Measurements from ENCODE around the gene PI16.
"Not testable (repeated sequence)": the region's sequence is repeated elsewhere in the genome, so short reads cannot be mapped to it uniquely, and the experiment has no call there.

The PI16 gene

DNA sequence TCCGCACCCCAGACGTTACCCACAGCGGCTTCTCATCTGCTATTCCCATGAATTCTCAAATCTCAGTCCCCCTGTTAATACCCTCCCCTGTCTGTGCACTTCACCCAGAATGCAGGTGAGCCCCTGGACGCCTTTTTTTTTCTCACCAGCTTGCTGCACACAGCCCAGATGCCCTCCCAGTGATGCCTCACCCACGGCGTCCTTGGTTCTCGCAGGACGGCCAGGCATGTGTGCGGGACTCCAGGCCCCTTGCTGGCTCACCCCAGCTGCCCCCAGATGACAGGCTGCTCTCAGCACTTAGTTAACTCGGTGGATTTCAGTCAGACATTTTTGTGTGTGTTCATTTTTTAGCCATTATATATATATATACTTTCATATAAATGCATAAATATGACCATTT is 25.4 kb upstream of the PI16 start:
- no peak for DNase-seq (ENCODE audit: low read depth)

DNA sequence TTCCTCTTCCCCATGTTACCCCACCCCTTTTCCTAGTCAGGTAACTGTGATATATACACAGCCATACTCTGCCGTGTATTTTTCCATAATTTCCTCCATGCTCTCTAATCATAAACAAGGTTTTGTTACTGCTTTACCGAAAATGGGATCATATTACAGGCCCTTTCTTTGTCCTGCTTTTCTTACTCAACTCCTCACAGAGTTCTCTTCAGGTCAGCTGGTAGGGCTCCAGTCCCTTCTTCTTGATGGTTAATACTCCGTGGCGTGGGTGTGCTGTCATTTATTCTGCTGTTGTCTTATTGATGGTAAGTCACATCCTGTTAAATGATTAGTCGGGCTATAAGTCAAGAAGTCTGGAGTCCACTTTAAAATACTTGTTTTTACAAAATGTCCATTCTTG is 24.9 kb upstream of the PI16 start:
- DNase-seq (ENCODE audit: low read depth) = no peak

DNA sequence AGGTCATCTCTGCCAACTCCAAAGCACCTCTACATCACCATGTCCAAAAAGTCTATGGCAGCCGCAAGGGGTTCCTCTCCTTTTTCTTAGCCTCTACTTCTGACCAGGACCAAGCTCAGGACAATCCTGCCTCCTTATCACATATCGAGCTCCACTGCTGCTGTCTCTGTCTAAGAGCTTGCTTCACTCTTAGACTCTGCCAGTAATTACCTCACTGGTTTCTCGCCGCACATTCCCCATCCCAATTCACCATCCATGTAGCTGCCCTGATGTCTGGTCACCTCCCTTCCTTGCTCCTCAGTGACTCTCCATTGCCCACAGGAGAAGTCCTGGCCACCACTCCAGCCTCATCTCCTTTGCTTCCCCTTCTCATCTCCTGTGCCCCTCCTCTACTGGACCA is 24.1 kb upstream of the PI16 start:
- no peak for DNase-seq (ENCODE audit: low read depth)

DNA sequence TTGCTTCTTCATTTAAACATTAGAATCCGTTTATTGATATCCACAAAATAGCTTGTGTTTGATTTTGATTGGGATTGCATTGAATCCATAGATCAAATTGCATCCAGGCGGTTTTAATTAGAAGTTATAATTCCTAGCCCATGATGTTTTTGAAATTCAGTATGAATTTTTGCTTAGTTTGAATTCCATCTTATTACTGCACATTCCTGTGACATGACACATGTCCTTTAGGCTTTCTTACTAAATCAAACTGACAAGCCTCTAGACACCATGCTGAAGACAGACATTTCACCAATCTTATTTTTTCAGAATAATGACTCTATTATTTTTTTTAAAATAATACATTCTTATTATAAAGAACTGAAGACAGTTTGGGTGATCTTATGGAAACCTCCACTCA is 21.4 kb upstream of the PI16 start:
- DNase-seq (ENCODE audit: low read depth) = no peak

DNA sequence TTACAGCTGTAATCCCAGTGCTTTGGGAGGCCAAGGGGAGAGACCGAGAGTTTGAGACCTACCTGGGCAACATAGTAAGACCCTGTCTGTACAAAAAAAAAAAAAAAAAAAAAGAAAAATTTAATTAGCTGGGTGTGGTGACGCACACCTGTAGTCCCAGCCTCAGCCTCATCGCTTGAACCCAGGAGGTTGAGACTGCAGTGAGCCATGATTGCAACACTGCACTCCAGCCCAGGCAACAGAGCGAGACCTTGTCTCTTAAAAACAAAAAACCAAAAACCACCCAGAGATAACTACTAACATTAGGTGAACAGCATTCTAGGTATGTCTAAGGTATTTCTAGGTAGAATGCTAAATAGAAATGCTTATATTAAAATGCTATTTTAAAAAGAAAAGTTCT is 21.0 kb upstream of the PI16 start:
- no peak for DNase-seq (ENCODE audit: low read depth)

DNA sequence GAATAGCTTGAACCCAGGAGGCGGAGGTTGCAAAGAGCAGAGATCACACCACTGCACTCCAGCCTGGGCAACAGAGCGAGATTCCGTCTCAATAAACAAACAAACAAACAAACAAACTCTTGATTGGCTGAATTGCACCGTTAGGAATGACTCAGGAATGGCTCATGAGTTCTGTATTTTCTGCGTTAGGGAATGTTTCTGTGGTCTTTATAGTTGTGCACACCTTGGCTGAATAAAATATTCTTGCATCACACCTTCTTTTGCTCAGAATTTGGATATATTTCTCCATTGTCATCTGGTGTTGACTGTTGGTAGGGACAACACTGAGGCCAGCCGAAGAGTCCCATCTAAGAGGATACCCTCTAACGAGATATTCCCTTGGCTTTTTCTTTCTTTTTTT is 19.6 kb upstream of the PI16 start:
- DNase-seq (ENCODE audit: low read depth) = no peak

DNA sequence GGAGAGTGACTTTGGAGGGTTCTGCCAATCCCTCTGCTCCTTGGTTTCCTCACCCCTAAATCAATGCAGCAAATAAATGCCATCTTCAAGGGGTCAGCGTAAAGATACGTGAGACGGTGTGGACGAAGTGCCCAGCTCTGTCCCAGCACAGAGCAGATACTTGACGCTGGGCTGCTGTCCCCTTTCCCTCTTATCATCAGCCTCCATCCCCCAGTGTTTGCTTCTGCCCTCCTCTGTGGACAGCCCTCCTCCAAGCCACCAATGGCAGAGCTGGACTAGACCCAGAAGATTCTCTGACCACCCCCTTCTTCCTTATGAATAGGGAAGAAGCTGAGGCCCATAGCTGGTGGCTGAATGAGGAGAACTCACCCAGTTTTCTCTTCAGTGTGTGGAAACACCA is 17.7 kb upstream of the PI16 start:
- no peak for DNase-seq (ENCODE audit: low read depth)

DNA sequence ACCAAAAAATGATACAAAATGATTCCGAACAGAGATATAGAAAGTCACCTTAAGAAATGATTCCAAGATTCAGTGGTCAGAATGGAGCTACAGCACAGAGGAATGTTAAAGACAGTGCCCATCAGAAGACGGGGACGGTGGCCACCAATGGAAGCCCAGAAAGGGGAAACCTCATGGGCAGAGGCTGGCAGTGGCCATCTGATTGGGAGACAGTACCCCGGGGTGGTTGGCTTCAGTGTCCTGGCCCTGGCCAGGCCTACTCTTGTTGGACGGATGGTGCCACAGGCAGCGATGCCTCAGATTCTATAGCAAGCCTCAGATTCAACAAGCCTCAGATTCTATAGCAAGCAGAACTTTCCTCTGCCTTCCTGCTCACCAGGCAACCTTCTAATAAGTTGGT is 16.6 kb upstream of the PI16 start:
- no peak for DNase-seq (ENCODE audit: low read depth)

DNA sequence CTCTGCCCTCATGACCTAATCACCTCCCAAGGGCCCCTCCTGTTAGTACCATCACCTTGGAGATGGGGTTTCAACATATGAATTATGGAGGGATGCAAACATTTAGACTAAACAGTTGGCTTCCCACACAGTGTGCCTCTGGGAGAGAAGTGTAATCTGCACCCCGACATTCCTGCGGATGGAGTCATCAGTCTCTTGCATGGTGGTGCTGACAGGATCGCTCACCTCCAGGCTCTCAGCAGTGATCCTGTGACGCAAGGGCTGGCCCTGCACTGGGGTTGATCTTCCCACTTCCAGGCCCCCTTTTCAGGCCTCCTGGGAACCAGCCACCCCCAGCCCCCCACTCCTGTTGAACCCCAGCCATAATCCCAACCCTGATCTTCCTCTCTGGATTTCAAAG is 16.0 kb upstream of the PI16 start:
- no peak for DNase-seq (ENCODE audit: low read depth)

DNA sequence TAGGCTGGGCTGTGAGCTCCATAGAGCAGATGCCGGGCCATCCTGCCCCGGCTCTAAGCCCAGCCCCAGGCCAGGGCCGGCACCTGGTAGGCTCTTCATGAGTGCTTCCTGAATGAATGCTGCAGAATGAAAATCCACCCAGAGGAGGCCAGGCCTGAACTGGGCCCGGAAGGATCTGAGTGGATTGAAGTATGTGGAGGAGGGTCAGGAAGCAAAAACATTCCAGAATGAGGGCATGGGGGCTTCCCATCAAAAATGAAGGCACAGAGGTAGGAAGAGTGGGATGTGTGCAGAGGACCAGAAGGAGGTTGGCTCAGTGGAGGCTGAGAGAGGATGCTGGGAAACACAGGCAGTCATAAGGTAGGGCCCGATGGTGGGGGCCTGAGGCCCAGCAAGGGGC is 15.5 kb upstream of the PI16 start:
- DNase-seq (ENCODE audit: low read depth) = not testable (repeated sequence)

DNA sequence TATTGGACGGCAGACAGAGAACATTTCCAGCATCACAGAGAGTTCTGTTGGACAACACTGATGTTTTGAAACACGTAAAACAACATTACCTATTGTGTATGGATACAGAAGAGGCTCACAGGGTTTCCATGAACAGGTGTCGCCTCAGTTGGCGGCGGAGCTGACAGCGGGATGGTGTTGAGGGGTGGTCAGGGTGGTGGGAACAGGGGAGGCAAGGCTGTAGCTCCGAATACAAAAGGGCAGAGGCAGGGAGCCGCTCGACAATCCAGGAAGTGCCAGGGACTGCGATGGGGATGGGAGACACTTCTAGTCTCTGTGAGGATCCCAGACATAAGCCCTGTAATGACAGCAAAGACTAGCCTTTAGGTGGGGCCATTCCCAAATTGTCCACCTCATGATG is 14.5 kb upstream of the PI16 start:
- DNase-seq (ENCODE audit: low read depth) = no peak

DNA sequence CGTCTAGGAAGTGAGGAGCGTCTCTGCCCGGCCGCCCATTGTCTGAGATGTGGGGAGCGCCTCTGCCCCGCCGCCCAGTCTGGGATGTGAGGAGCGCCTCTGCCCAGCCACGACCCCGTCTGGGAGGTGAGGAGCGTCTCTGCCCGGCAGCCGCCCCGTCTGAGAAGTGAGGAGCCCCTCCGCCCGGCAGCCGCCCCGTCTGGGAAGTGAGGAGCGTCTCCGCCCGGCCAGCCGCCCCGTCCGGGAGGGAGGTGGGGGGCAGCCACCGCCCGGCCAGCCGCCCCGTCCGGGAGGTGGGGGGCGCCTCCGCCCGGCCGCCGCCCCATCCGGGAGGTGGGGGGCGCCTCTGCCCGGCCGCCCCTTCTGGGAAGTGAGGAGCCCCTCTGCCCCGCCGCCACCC is 13.0 kb upstream of the PI16 start:
- DNase-seq (ENCODE audit: low read depth) = not testable (repeated sequence)

DNA sequence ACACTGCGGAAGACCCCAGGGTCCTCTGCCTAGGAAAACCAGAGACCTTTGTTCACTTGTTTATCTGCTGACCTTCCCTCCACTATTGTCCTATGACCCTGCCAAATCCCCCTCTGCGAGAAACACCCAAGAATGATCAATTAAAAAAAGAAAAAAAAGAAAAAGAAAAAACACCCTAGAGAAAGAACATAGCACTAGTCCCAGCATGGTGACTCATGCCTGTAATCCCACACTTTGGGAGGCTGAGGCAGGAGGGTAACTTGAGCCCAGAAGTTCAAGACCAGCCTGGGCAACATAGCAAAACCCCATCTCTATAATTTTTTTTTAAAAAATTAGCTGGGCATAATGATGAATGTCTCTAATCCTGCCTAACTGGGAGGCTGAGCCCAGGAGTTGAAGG is 12.2 kb upstream of the PI16 start:
- not testable (repeated sequence) for DNase-seq (ENCODE audit: low read depth)

DNA sequence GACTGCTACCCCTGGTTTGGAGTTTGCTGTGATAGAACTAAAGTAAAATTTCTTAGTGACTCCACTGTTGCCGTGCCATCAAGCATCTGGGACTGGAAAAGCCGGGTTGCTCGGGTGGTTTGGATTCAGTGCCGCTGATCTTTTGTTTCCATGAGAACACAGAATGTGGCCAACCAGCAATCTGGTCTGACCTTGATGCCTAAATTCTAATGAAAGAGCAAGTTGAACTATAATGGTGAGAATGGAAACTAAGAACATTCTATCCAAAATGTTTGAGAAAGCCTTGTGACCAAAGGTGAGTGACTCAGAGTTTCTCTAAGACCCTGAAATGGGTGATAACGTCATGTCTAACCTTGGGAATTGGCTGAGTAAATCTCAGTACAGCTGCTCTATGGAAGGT is 9.9 kb upstream of the PI16 start:
- DNase-seq (ENCODE audit: low read depth) = no peak

DNA sequence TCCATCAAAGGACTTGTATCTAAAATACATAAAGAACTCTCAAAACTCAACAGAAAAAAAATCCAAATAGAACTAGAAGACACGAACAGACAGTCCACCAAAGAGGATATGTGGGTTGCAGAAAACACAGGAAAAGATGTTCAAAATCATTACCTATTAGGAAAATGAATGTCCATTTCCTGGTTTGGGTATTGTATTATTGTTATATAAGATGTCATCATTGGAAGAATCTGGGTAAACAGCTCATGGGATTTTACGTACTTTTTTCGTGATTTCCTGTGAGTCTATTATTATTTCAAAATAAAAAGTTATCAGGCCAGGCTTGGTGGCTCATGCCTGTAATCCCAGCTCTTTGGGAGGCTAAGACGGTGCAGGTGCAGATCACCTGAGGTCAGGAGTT is 9.2 kb upstream of the PI16 start:
- no peak for DNase-seq (ENCODE audit: low read depth)

DNA sequence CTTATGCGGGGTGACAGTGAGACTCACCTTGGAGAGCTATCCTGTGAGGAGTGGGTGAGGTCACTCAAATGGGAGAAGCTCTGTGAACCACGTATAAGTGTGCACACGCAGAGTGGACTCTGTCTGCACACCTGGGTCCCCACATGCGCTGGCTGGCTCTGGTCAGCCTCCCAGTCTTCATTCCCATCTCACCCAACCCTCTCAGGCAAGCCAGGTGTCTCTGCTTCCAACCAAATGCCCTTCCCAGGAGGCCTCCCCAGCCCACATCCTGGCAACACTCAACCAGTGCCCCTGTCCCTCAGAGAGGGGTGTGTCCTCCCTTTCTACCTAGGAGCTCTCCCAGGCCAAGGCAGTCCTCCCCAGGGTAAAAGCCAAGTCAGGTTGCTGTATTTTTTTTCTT is 8.0 kb upstream of the PI16 start:
- DNase-seq (ENCODE audit: low read depth) = no peak

DNA sequence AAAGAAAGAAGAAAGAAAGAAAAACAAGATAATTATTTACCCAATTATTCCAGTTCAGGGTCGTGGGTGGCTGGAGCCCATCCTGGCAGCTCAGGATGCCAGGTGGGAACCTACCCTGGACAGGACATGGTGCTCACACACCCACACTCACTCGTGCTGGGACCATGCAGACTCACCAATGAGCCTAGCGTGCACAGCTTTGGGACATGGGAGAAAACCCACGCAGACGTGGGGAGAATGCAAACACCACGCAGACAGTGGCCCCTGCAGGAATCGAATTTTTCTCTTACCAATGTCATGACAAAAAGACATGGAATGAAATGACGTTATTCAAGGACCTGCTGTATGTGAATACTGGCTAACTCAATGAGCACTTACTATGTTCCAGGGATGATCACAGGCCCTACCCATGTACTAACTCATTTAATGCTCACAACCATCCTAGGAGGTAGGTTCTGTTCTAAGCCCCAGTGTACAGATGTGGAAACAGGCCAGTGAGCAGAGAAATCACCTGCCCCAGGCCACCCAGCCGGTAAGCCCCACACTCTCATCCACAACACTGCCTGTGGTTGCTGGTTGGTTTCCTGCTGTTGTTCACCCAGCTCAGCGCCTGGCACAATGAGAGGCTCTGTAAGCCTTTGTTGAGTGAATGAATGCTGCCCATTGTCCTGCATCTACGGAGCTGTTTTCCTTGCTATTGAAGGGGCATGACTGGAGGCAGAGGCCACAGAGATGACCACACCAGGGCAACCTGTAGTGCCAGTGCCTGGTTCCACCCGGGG is 6.8 kb upstream of the PI16 start:
- DNase-seq (ENCODE audit: low read depth) = no peak

DNA sequence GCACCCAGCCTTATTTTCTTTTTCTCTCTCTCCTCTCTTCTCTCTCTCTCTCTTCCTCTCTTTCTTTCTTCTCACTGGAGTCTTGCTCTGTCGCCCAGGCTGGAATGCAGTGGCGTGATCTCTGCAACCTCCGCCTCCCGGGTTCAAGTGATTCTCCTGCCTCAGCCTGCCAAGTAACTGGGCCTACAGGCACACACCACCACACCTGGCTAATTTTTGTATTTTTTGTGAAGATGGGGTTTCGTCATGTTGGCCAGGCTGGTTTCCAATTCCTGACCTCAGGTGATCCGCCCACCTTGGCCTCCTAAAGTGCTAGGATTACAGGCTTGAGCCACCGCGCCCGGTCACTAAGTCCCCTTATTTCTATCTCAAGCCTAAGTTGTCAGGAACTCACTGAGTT is 5.5 kb upstream of the PI16 start:
- not testable (repeated sequence) for DNase-seq (ENCODE audit: low read depth)

DNA sequence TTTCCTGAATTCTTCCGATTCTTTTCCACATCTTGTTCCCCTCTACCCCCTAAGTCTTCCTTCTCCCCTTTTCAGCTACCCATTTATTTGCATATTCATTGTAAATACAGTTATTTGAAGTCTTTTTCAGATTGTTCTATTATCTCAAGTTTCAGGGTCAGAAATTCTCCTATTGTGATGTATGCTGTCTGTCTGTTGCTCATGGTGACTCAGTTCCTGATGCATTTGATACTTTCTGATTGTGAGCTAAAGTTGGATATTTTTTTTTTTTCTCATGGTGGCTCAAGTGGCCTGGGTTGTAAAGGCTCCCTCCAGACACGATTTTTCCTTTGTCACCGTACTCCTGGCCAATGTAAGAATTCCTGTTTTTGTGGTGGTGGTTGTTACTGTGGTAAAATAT is 4.9 kb upstream of the PI16 start:
- no peak for DNase-seq (ENCODE audit: low read depth)

DNA sequence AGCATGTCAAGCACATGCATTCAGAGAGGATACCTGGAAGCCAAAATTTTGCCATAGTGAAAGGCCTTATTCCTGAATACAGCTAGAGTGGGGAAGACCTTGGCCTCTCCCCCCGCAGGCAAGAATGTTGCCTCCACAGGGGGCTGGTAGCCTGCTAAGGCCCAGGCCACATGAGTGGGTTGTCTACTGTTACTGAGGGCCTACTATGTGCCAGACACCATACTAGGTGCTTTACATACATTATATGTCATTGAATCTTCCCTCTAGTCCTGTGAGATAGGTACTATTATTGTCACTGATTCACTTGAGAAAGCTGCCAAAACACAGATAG is 642 bp upstream of the PI16 start:
- DNase-seq (ENCODE audit: low read depth) = no peak

DNA sequence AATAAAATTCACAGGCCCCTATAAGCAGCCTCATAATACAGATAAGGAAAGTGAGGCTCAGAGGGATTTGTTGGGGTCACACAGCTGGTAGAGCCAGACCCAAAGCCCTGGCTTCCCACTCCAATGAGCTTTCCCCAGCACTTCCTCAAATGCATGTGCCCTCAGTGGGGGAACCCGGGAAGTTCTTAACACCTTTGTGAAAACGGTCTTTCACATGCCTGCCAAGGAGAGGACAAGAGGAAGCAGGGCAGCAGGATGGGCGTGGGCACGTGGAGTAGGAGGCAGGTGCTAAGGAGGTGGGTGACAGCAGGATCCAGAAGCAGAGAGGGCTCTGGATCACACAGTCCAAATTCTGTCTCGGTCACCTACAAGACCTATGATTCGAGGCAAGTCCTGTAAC is 598 bp downstream of the PI16 start:
- no peak for DNase-seq (ENCODE audit: low read depth)

DNA sequence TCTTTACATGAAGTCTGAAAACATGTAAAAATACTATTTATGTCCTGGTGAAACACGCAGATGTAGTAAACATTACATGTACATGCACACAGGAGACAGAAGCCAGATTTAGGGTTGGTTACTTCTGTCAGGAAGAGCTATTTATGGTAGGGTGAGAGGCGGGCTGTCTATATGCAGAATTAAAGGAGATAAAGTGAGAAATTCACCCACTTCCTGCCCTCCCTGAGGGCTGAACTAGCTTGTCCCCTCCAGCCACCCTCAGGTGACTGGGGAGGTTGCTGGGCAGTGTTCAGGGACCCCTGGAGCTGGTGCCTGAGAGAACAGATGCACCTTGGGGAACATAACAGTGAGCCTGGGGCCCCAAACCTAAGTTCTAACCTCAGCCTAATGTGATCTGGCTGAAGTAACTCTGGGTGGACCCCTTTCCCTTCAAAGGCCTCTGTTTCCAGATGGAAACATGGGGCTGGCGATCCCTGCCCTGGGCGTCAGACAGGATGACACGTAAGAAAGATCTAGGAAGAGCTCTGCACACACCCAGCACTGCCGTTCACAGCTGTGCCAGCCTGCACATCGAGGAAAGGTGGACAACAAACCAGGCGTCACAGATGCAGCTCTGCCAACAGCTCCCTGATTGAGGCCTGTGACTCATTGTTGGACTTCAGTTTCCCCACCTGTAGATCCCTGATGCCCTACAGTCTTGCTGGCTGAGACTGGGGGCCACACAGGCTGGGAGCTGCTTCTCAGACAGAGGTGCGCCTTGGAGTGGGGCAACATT is 1.3 kb downstream of the PI16 start:
- DNase-seq (ENCODE audit: low read depth) = no peak

DNA sequence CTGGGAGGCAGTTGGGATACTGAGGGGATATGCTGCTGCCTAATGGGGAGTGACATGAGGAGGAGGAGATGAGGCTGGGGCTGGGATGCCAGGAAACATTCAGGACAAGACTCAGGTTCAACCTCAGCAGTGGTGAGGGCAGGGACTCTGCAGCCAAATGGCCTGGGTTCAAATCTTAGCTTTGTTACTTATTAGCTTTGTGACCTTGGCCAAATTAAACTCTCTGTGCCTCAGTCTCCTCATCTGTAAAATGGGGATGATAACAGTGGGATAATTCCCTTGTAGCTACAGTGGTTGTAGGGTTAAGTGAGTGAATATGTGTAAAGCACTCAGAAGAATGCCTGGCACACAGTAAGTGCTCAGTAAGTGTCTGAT is 1.9 kb downstream of the PI16 start:
- no peak for DNase-seq (ENCODE audit: low read depth)

DNA sequence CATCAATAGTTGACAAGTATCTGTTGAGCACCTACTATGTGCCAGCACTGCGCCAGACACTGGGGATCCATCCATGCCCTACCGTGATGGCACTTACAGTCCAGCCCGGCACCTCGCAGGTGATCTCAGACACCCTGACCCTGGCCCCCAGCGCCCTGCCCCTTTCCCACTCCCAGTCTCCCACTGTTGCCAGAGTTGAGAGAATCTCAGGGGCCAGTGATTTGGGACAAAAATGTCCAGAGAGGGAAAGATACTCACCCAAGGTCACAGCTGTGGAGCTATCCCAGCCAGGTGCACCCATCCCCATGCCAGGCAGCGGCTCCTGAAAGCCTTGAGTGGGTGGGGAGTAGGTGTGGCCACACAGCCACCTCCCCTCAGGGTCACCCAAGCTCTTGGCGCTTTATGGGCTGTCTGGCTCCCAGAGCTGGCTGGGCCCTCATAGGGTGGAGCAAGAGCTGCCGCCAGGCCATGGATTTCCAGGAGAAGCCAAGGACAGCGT is 3.3 kb downstream of the PI16 start:
- DNase-seq (ENCODE audit: low read depth) = no peak
